Osteoblast (primary cell): ENCODE measurements around the gene KRT2. TPM values are rescaled to one million over a fixed set of nuclear protein-coding genes. Genes with fewer than 3 reads are reported as not detected.

Experiments used
- DNase-seq: peaks from one replicate; pipeline ENCODE4 v3.0.0; 2011; ENCODE audit warnings: low spot score, mixed read lengths; ENCODE audit not compliant: insufficient read length; ENCODE audit errors: missing footprints
- H2AFZ ChIP-seq: 2 replicates; pipeline ENCODE4 v1.6.0; 2011; ENCODE audit warnings: mild to moderate bottlenecking, low read length
- H3K27ac ChIP-seq: 2 replicates; pipeline ENCODE4 v1.5.1; 2011; ENCODE audit warnings: mild to moderate bottlenecking, low read depth, low read length, moderate library complexity
- H3K27me3 ChIP-seq: 2 replicates; pipeline ENCODE4 v1.6.0; 2012; ENCODE audit warnings: mild to moderate bottlenecking, control low read depth, inconsistent platforms, low read length, moderate library complexity; ENCODE audit not compliant: insufficient read depth
- H3K36me3 ChIP-seq: 2 replicates; pipeline ENCODE4 v1.5.1; 2011; ENCODE audit warnings: mild to moderate bottlenecking, low read length, control low read depth, moderate library complexity; ENCODE audit not compliant: insufficient read depth
- H3K4me1 ChIP-seq: 2 replicates; pipeline ENCODE4 v1.5.1; 2011; ENCODE audit warnings: mild to moderate bottlenecking, low read length, control low read depth, moderate library complexity; ENCODE audit not compliant: insufficient read depth
- H3K4me2 ChIP-seq: 2 replicates; pipeline ENCODE4 v1.6.0; 2011; ENCODE audit warnings: mild to moderate bottlenecking, low read length; ENCODE audit not compliant: insufficient read depth
- H3K4me3 ChIP-seq: fragments of 200-600 bp; sonication (generic); 3 replicates; pipeline ENCODE4 v1.5.1; 2012; ENCODE audit warnings: mild to moderate bottlenecking, low read length, inconsistent platforms; ENCODE audit not compliant: insufficient read depth
- H3K79me2 ChIP-seq: 2 replicates; pipeline ENCODE4 v1.6.0; 2012; ENCODE audit warnings: mild to moderate bottlenecking, low read length, control low read depth, inconsistent platforms; ENCODE audit not compliant: insufficient read depth
- H3K9me3 ChIP-seq: 2 replicates; pipeline ENCODE4 v1.5.1; 2011; ENCODE audit warnings: low read depth, low read length, control low read depth
- H4K20me1 ChIP-seq: 2 replicates; pipeline ENCODE4 v1.6.0; 2012; ENCODE audit warnings: mild to moderate bottlenecking, low read length, control low read depth; ENCODE audit not compliant: insufficient read depth
- total RNA-seq: library from RNA; depleted of rRNA; stranded (reverse); fragments of >200 nt; gene quantifications from 2 replicates; pipeline ENCODE4 v1.2.3, GENCODE V29; 2012
- TF ChIP-seq, protein P1 (sequence below): IDR thresholded peaks from 2 replicates; pipeline ENCODE4 v1.5.1; 2011; ENCODE audit warnings: mild to moderate bottlenecking, low read depth, low read length, moderate library complexity; ENCODE audit errors: extremely low read depth

The KRT2 gene
- total RNA-seq, 1 donor: not detected

DNA sequence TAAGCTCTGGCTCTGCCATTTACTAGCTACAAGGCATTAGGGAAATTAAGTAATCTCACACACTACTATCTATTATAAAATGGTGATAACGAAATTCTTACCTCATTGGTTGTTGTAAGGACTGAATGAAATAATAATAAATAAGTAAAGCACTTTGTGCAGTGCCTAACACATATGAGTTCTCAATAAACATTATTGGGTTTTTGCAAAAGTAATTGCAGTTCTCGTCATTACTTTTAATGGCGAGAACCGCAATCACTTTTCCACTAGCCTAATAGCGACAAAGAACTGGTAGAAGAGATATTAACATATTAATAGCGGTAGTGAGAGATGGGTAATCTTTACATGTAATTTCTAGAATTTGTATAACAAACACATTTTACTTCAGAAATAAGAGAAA lies 42.1 kb upstream of the KRT2 start:
- Histone ChIP-seq H3K27ac (no peak overlapping the region), H3K36me3 (no peaks in the 10 kb centered on the region), H3K4me3 (no peak overlapping the region), H4K20me1 (no peaks in the 10 kb centered on the region), H3K79me2 (no peaks in the 10 kb centered on the region), H3K4me2 (no peak overlapping the region), H3K4me1 (no peaks in the 10 kb centered on the region), H3K9me3 (no peaks in the 10 kb centered on the region), H2AFZ (no peak overlapping the region), H3K27me3 (peaks cover 54% of the 10 kb centered on the region)
- no peak for DNase-seq
- TF ChIP-seq, protein P1, sequence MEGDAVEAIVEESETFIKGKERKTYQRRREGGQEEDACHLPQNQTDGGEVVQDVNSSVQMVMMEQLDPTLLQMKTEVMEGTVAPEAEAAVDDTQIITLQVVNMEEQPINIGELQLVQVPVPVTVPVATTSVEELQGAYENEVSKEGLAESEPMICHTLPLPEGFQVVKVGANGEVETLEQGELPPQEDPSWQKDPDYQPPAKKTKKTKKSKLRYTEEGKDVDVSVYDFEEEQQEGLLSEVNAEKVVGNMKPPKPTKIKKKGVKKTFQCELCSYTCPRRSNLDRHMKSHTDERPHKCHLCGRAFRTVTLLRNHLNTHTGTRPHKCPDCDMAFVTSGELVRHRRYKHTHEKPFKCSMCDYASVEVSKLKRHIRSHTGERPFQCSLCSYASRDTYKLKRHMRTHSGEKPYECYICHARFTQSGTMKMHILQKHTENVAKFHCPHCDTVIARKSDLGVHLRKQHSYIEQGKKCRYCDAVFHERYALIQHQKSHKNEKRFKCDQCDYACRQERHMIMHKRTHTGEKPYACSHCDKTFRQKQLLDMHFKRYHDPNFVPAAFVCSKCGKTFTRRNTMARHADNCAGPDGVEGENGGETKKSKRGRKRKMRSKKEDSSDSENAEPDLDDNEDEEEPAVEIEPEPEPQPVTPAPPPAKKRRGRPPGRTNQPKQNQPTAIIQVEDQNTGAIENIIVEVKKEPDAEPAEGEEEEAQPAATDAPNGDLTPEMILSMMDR: no peak

DNA sequence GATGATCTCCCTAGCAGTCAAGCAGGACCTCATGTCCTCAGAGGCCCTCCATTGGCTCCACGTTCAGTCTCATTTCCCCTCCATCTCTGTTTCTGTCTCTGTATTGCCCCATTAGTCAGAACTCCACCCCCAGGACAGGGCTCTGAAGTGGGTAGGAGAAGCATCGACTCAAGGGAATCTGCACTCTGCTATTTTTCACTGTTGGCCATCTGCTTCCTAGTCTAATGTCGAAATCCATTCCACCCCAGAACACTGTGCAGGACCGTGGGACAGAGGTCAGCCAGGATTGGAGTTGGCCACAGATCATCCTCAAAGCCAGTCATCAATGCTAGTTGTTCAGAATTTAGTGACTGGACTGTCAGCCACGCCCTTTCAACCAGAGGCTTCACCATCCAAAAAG lies 41.2 kb upstream of the KRT2 start:
- H3K79me2 ChIP-seq: no peaks in the 10 kb centered on the region
- no peaks in the 10 kb centered on the region for H3K4me1 ChIP-seq
- no peak overlapping the region for H3K27ac ChIP-seq
- H4K20me1 ChIP-seq: no peaks in the 10 kb centered on the region
- DNase-seq: no peak
- H3K36me3 ChIP-seq: no peaks in the 10 kb centered on the region
- no peak overlapping the region for H2AFZ ChIP-seq
- TF ChIP-seq, protein P1: no peak
- H3K4me3 ChIP-seq: no peak overlapping the region
- H3K27me3 ChIP-seq: peaks cover 52% of the 10 kb centered on the region
- H3K4me2 ChIP-seq: no peak overlapping the region
- no peaks in the 10 kb centered on the region for H3K9me3 ChIP-seq

DNA sequence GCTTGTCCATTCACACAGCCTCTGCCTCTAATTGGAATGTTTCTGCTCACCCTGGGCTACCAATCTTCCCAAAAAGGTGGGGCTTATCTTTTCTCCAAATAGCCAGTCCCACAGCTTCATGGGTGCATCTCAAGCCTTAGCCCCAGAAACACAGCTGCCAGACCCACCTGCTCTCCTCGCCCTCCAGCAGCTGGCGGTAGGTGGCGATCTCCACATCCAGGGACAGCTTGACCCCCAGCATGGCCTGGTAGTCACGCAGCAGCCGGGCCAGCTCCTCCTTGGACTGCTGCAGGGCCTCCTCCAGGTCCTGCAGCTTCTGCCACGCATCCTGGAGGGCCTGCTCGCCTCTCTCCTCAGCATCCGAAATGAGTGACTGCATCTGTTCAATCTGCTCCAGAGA lies 40.2 kb upstream of the KRT2 start:
- TF ChIP-seq, protein P1: no peak

DNA sequence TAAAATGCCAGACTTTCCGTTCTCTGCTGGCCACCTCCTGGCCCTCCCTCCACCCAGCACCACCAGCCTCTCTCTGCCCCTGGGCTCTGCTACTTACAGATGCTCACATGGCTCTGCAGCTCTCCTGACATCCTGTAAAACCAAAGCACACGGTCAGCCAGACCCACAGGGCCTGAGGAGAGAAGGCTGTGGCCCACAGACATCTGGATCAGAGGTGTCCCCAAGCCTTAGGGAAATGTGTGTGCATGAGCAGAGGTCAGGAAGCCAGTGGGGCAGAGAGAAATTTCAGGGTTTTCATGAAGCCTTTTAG lies 39.8 kb upstream of the KRT2 start:
- Histone ChIP-seq H3K9me3 (no peaks in the 10 kb centered on the region), H3K27me3 (peaks cover 53% of the 10 kb centered on the region), H3K79me2 (no peaks in the 10 kb centered on the region), H3K4me2 (no peak overlapping the region), H4K20me1 (no peaks in the 10 kb centered on the region), H3K4me1 (no peaks in the 10 kb centered on the region), H3K36me3 (no peaks in the 10 kb centered on the region), H3K4me3 (no peak overlapping the region), H2AFZ (no peak overlapping the region), H3K27ac (no peak overlapping the region)
- TF ChIP-seq, protein P1: no peak
- no peak for DNase-seq

More for the DNA sequence above, 40.2 kb upstream of the KRT2 start:
- no peak overlapping the region for H3K4me2 ChIP-seq
- H2AFZ ChIP-seq: no peak overlapping the region
- no peaks in the 10 kb centered on the region for H3K79me2 ChIP-seq
- H3K36me3 ChIP-seq: no peaks in the 10 kb centered on the region
- no peak overlapping the region for H3K4me3 ChIP-seq
- no peaks in the 10 kb centered on the region for H3K9me3 ChIP-seq
- no peak overlapping the region for H3K27ac ChIP-seq
- no peak for DNase-seq
- no peaks in the 10 kb centered on the region for H3K4me1 ChIP-seq
- peaks cover 55% of the 10 kb centered on the region for H3K27me3 ChIP-seq
- H4K20me1 ChIP-seq: no peaks in the 10 kb centered on the region
